B cell (primary cell): ENCODE measurements around the gene GNAI3. TPM values are rescaled to one million over a fixed set of nuclear protein-coding genes. Genes with fewer than 3 reads are reported as not detected.

ENCODE experiments used
- ATAC-seq: fragments of 200-7000 bp; cut with Tn5 transposase; one replicate; pipeline ENCODE4 v1.10.0; 2021; ENCODE audit warnings: low read depth, mild to moderate bottlenecking, moderate number of reproducible peaks, moderate library complexity
- CTCF ChIA-PET: fragments of 350-600 bp; sonication (Branson Sonifier 250); formaldehyde crosslinking; loops from one replicate; lab custom pipeline; 2021; ENCODE audit warnings: antibody characterized with exemption, inconsistent platforms; lab: Charles Lee
- POLR2A ChIA-PET: fragments of 350-600 bp; sonication (Branson Sonifier 250); formaldehyde crosslinking; loops from one replicate; lab custom pipeline; 2021; ENCODE audit warnings: antibody characterized with exemption; lab: Charles Lee
- DNase-seq: peaks from one replicate; pipeline ENCODE4 v3.0.0; 2013
- H2AFZ ChIP-seq: 2 replicates; pipeline ENCODE4 v1.6.1; 2012; ENCODE audit warnings: mild to moderate bottlenecking, low read depth, low read length; ENCODE audit not compliant: insufficient read depth, poor library complexity, severe bottlenecking
- H3K27ac ChIP-seq, 2 donors: 1 replicate in 1 of 2; 2 replicates in 1 of 2; pipeline ENCODE4 v1.5.1; 2012 to 2013; ENCODE audit warnings: low read length in 2 of 2, mild to moderate bottlenecking in 2 of 2, moderate library complexity in 1 of 2
- H3K27me3 ChIP-seq, 4 experiments: fragments of 200-600 bp in 1 of 4; sonication (generic) in 1 of 4; replicated peaks in 1 of 4; 1 replicate in 2 of 4; 2 replicates in 2 of 4; pipeline versions ENCODE4 v1.6.1 to v1.7.0; 2013 to 2016; ENCODE audit warnings: low read length in 3 of 4, mild to moderate bottlenecking in 2 of 4, mixed read lengths in 1 of 4, moderate library complexity in 1 of 4; ENCODE audit not compliant: insufficient read depth in 4 of 4, control insufficient read depth in 3 of 4; ENCODE audit errors: control extremely low read depth in 1 of 4
- H3K36me3 ChIP-seq, 2 experiments: replicated peaks in 1 of 2; 1 replicate in 1 of 2; 2 replicates in 1 of 2; pipeline versions ENCODE4 v1.6.1 to v1.7.1; 2013; ENCODE audit warnings: low read length in 1 of 2; ENCODE audit not compliant: insufficient read depth in 2 of 2, control insufficient read depth in 1 of 2; ENCODE audit errors: control extremely low read depth in 1 of 2, extremely low read depth in 1 of 2
- H3K4me1 ChIP-seq, 2 donors: fragments of 200-600 bp in 1 of 2; sonication (generic) in 1 of 2; 1 replicate in 1 of 2; 2 replicates in 1 of 2; pipeline versions ENCODE4 v1.5.1 to v1.6.1; 2013 to 2017; ENCODE audit warnings: low read length in 2 of 2; ENCODE audit not compliant: control insufficient read depth in 2 of 2, insufficient read depth in 2 of 2
- H3K4me2 ChIP-seq: replicated peaks from 2 replicates; pipeline ENCODE3; 2012; ENCODE audit warnings: mild to moderate bottlenecking, low read depth, low read length; ENCODE audit not compliant: poor library complexity, severe bottlenecking
- H3K4me3 ChIP-seq, 5 experiments: fragments of 200-600 bp in 1 of 5; sonication (generic) in 1 of 5; 1 replicate in 3 of 5; 2 replicates in 2 of 5; pipeline versions ENCODE4 v1.5.1 to v1.7.0; 2011 to 2016; ENCODE audit warnings: low read length in 4 of 5, mild to moderate bottlenecking in 4 of 5, low read depth in 2 of 5, control low read depth in 1 of 5, moderate library complexity in 1 of 5; ENCODE audit not compliant: insufficient read depth in 1 of 5; ENCODE audit errors: control extremely low read depth in 1 of 5, extremely low read depth in 1 of 5
- H3K79me2 ChIP-seq: fragments of 200-600 bp; sonication (generic); one replicate; pipeline ENCODE4 v1.6.0; 2016; ENCODE audit warnings: low read length; ENCODE audit not compliant: control insufficient read depth, insufficient read depth
- H3K9ac ChIP-seq: fragments of 200-600 bp; sonication (generic); 2 replicates; pipeline ENCODE4 v1.6.1; 2017; ENCODE audit warnings: mild to moderate bottlenecking, low read length, moderate library complexity
- H3K9me3 ChIP-seq, 3 donors: one replicate each; pipeline versions ENCODE4 v1.6.1 to v1.7.1; 2013; ENCODE audit warnings: low read length in 2 of 3; ENCODE audit not compliant: control insufficient read depth in 2 of 3, insufficient read depth in 1 of 3; ENCODE audit errors: control extremely low read depth in 1 of 3
- H4K20me1 ChIP-seq: 2 replicates; pipeline ENCODE4 v1.6.0; 2012; ENCODE audit warnings: mild to moderate bottlenecking, low read length; ENCODE audit not compliant: insufficient read depth, control insufficient read depth, poor library complexity, severe bottlenecking
- H3K27ac Mint-ChIP-seq: one replicate; pipeline ENCODE4 v1.8.0; 2021; ENCODE audit warnings: mixed read lengths
- H3K27me3 Mint-ChIP-seq: one replicate; pipeline ENCODE4 v1.8.0; 2021; ENCODE audit warnings: mixed read lengths
- H3K4me1 Mint-ChIP-seq: one replicate; pipeline ENCODE4 v1.8.0; 2021; ENCODE audit warnings: mixed read lengths
- H3K4me3 Mint-ChIP-seq: one replicate; pipeline ENCODE4 v1.8.0; 2021; ENCODE audit warnings: mixed read lengths
- H3K9me3 Mint-ChIP-seq: one replicate; pipeline ENCODE4 v1.8.0; 2022; ENCODE audit warnings: mixed read lengths; ENCODE audit not compliant: insufficient read depth
- EZH2 ChIP-seq: IDR thresholded peaks from 2 replicates; pipeline ENCODE4 v1.6.1; 2012; ENCODE audit warnings: borderline replicate concordance, low read depth, mild to moderate bottlenecking, moderate library complexity, low read length; ENCODE audit not compliant: insufficient read depth, poor library complexity, severe bottlenecking
- WGBS: methylation state at CpG from one replicate; pipeline ENCODE4 v1.1.5; 2013; ENCODE audit warnings: missing lambda C conversion rate; ENCODE audit not compliant: insufficient coverage; 5-methylcytosine and 5-hydroxymethylcytosine counted together
- intact Hi-C: fragments of 100-400 bp; cut with micrococcal nuclease; formaldehyde crosslinking; loops from one replicate; pipeline ENCODE4 v1.10.0; 2022
- polyA plus RNA-seq: library from polyadenylated mRNA; depleted of rRNA; stranded (reverse); fragments of >200 nt; gene quantifications from 2 replicates; pipeline ENCODE4 v1.2.3, GENCODE V29; 2012
- total RNA-seq, 2 donors: library from RNA; stranded (reverse); fragments of 120-200 nt in 1 of 2; gene quantifications; 1 replicate in 1 of 2; 2 replicates in 1 of 2; pipeline versions ENCODE4 v1.2.3 to v1.2.4, GENCODE V29; 2013 to 2022
- TF ChIP-seq, protein P1 (sequence below): fragments of 200-600 bp; IDR thresholded peaks from one replicate; pipeline ENCODE4 v1.8.0; 2022; ENCODE audit warnings: antibody characterized with exemption, mild to moderate bottlenecking

The GNAI3 gene
- total and polyA plus RNA-seq, 2 donors (not counting 1 experiment from before 2014, with no cell fraction given): 1.6 to 8.5 TPM

DNA sequence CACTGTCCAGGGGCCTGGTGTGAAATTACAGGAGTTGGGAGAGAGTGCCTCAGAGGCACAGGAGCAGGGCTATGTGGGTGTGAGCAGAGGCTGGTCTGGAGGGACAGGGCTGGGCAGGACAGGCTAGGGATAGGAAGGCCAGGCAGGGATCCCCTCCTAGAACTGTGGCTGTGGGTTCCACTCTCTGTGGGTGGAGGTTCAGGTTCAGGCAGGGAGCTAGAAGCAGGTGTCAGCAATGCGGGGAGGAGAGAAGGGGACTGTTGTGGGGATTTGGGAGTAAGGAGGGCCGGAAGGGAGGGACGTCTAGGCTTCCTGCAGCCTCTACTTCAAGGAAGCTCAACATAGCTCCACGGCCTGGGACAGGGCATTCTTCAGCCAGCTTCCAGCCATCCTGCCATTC lies 17.0 kb upstream of the GNAI3 start:
- no peak overlapping the region for H3K4me3 ChIP-seq
- no peaks in the 10 kb centered on the region for H3K36me3 ChIP-seq
- no peak overlapping the region for H3K9ac ChIP-seq
- H3K4me1 ChIP-seq: peaks cover 4 to 11% of the 10 kb centered on the region in 2 donors
- H4K20me1 ChIP-seq: no peaks in the 10 kb centered on the region
- WGBS: 100% methylated on average over 2 of the region's 4 CpGs
- no peak for DNase-seq
- no peak overlapping the region for H3K4me2 ChIP-seq
- Mint-ChIP-seq H3K27ac (no peak overlapping the region), H3K9me3 (no peaks in the 10 kb centered on the region), H3K27me3 (no peaks in the 10 kb centered on the region), H3K4me1 (peaks cover 11% of the 10 kb centered on the region), H3K4me3 (no peak overlapping the region)
- no peaks in the 10 kb centered on the region for H3K9me3 ChIP-seq
- no peak overlapping the region for H3K27ac ChIP-seq
- intact Hi-C loops: no loop called here
- ATAC-seq: no peak
- POLR2A ChIA-PET: interaction anchor here (2.6 kb wide), 1 partner anchor 41 kb away, joined by 19 read pairs; no protein-coding TSS in a partner anchor
- H3K79me2 ChIP-seq: no peaks in the 10 kb centered on the region
- CTCF ChIA-PET: interaction anchor here (1.0 to 21.6 kb wide), 17 partner anchors 10 to 338 kb away, joined by 3 to 926 read pairs (median 12); partner anchors contain the start of genes AMIGO1, ATXN7L2, CYB561D1 and GNAI3
- no peaks in the 10 kb centered on the region for H3K27me3 ChIP-seq
- no peak overlapping the region for H2AFZ ChIP-seq
- TF ChIP-seq, protein P1, sequence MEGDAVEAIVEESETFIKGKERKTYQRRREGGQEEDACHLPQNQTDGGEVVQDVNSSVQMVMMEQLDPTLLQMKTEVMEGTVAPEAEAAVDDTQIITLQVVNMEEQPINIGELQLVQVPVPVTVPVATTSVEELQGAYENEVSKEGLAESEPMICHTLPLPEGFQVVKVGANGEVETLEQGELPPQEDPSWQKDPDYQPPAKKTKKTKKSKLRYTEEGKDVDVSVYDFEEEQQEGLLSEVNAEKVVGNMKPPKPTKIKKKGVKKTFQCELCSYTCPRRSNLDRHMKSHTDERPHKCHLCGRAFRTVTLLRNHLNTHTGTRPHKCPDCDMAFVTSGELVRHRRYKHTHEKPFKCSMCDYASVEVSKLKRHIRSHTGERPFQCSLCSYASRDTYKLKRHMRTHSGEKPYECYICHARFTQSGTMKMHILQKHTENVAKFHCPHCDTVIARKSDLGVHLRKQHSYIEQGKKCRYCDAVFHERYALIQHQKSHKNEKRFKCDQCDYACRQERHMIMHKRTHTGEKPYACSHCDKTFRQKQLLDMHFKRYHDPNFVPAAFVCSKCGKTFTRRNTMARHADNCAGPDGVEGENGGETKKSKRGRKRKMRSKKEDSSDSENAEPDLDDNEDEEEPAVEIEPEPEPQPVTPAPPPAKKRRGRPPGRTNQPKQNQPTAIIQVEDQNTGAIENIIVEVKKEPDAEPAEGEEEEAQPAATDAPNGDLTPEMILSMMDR: no peak
- TF ChIP-seq EZH2: no peak

DNA sequence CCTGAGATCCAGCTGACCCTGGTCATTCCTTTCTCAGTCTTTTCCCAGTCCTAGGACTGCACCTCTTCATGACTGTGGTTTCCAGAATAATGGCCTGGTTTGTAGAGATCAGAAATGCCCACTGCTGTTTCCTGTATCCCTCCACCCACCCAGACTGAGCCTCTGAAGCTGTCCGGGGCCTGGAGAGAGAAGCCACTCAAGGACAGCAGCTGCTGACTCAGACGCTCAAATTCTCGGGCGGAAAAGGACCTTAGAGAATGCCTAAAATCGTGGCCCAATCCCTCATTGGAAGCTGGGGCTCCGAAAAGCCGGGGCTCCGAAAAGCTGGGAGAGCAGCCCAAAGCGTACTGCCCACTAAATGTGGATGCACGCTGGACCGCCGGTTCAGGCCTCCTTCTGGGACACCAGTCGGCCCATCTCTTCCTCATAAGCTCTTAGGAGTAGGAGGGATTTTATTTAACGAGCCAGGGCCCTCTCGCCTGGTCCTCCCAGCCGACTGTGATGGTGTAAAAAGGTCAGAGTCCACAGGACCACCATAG lies 16.5 kb upstream of the GNAI3 start:
- DNase-seq: no peak
- no peaks in the 10 kb centered on the region for H3K27me3 ChIP-seq
- H4K20me1 ChIP-seq: no peaks in the 10 kb centered on the region
- H3K4me2 ChIP-seq: peak overlapping the region; percentile 86
- H3K4me3 ChIP-seq: no peak overlapping the region
- H3K9ac ChIP-seq: no peak overlapping the region
- POLR2A ChIA-PET: interaction anchor here (2.6 kb wide), 1 partner anchor 41 kb away, joined by 19 read pairs; no protein-coding TSS in a partner anchor
- H3K4me1 ChIP-seq: peaks cover 4 to 11% of the 10 kb centered on the region in 2 donors
- Mint-ChIP-seq H3K4me3 (peak overlapping the region; percentile 90), H3K4me1 (peaks cover 11% of the 10 kb centered on the region), H3K9me3 (no peaks in the 10 kb centered on the region), H3K27ac (peak overlapping the region; percentile 87), H3K27me3 (no peaks in the 10 kb centered on the region)
- peak overlapping the region; percentile 91 for H2AFZ ChIP-seq
- H3K36me3 ChIP-seq: no peaks in the 10 kb centered on the region
- no peaks in the 10 kb centered on the region for H3K9me3 ChIP-seq
- intact Hi-C loops: loop anchor here (1.0 kb wide), 5 partner anchors 16 to 133 kb away; partner anchors contain the start of genes CYB561D1, GNAI3 and PSMA5
- CTCF ChIA-PET: interaction anchor here (0.6 to 21.6 kb wide), 33 partner anchors 8 to 1950 kb away, joined by 3 to 926 read pairs (median 6); partner anchors contain the start of genes AMIGO1, AMPD2, ATXN7L2 and CYB561D1
- TF ChIP-seq, protein P1: no peak
- no peak for TF ChIP-seq EZH2
- H3K27ac ChIP-seq: no peak overlapping the region
- H3K79me2 ChIP-seq: no peaks in the 10 kb centered on the region
- ATAC-seq: no peak
- WGBS: 86% methylated on average over 12 of the region's 16 CpGs
